ENCODE results near the gene TOP2B.

GRCh38 chr3:25573386-25574171 lies 91.1 kb downstream of the TOP2B start:
- TF ChIP-seq CTCF (IDR thresholded peaks at IDR 0.05) (no peak), POLR2AphosphoS5 (IDR thresholded peaks at IDR 0.05) (no peak)

All from esophagus muscularis mucosa (tissue), 3 donors.